GM19035 (cell line): ENCODE measurements around the gene DYNAP.

Experiments used
- ATAC-seq: cut with Tn5 transposase; IDR thresholded peaks from one replicate; pipeline ENCODE4 v1.9.1; 2021; ENCODE audit not compliant: unreplicated experiment

The DYNAP gene

GRCh38 chr18:54630963-54631362, 39.9 kb downstream of the DYNAP start:
- ATAC-seq, result no peak

DNA sequence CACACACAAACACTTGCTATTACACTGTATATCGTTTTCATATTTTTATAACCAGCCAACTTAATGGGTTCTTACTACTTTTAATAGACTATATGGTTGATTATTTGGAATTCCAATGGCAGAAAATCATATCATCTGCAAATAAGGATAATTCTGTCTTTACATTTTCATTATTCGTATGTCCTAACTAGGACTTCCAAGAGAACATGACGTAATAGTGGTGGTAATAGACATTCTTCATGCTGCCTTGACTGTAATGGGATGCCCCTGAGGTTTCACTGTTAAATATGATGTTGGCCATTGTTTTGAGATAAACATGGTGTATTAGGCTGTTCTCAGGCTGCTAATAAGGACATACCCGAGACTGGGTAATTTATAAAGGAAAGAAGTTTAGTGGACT, 45.2 kb downstream of the DYNAP start:
- no peak for ATAC-seq

GRCh38 chr18:54641734-54642133, 50.7 kb downstream of the DYNAP start:
- no peak for ATAC-seq

- no peak for ATAC-seq
Measured at GRCh38 chr18:54647176-54647575, 56.1 kb downstream of the DYNAP start.
